GM12878 (cell line): ENCODE data around the gene HSPB8. TPM values are rescaled to one million over a fixed set of nuclear protein-coding genes. Genes with fewer than 3 reads are reported as not detected.

ENCODE experiments used
- ATAC-seq: fragments of 200-7000 bp; cut with Tn5 transposase; 3 replicates; pipeline ENCODE4 v1.9.1; 2020; ENCODE audit warnings: mild to moderate bottlenecking, moderate library complexity
- BruUV-seq: library from RNA; stranded (reverse); fragments of 400-500 nt; replicated peaks from 2 replicates; lab custom pipeline; 2021; lab: Mats Ljungman, UMichigan
- CTCF ChIA-PET: fragments of 300-600 bp; sonication (Branson Sonifier 250); formaldehyde crosslinking; extraction: SDS; loops from one replicate; lab custom pipeline; 2021; ENCODE audit warnings: inconsistent platforms; lab: Yijun Ruan, JAX
- POLR2A ChIA-PET: fragments of 350-600 bp; formaldehyde crosslinking; extraction: SDS; loops from one replicate; lab custom pipeline; 2021; ENCODE audit warnings: inconsistent platforms; lab: Charles Lee
- RAD21 ChIA-PET: fragments of 300-600 bp; sonication (Branson Sonifier 250); formaldehyde crosslinking; loops from one replicate; lab custom pipeline; 2023; ENCODE audit warnings: antibody characterized with exemption; ENCODE audit not compliant: unreplicated experiment; lab: Charles Lee
- SMC1A ChIA-PET: fragments of 300-600 bp; sonication (Branson Sonifier 250); formaldehyde crosslinking; loops from one replicate; lab custom pipeline; 2023; ENCODE audit not compliant: unreplicated experiment, uncharacterized antibody; lab: Charles Lee
- DNase-seq: peaks from one replicate; pipeline ENCODE4 v3.0.0-alpha.2; 2011; ENCODE audit warnings: low read depth, low spot score
- FAIRE-seq: peaks from 3 replicates; lab custom pipeline; 2011; peaks lifted over from hg19 to GRCh38; lab: Jason Lieb, UNC
- H2AFZ ChIP-seq: 2 replicates; pipeline ENCODE4 v1.6.0; 2011; ENCODE audit warnings: low read depth, low read length, control low read depth; ENCODE audit not compliant: control insufficient read depth
- H3K27ac ChIP-seq: 2 replicates; pipeline ENCODE4 v1.5.1; 2011; ENCODE audit warnings: control low read depth; ENCODE audit not compliant: control insufficient read depth, insufficient read depth
- H3K27me3 ChIP-seq, 2 experiments: replicated peaks in 1 of 2; 2 replicates each; pipeline versions ENCODE4 v1.6.0 to v1.6.1; 2011; ENCODE audit warnings: low read length in 1 of 2; ENCODE audit not compliant: control insufficient read depth in 2 of 2, insufficient read depth in 2 of 2
- H3K36me3 ChIP-seq, 2 experiments: 2 replicates each; pipeline ENCODE4 v1.5.1; 2011; ENCODE audit warnings: low read length in 1 of 2; ENCODE audit not compliant: control insufficient read depth in 2 of 2, insufficient read depth in 2 of 2
- H3K4me1 ChIP-seq: 2 replicates; pipeline ENCODE4 v1.6.1; 2011; ENCODE audit warnings: mild to moderate bottlenecking, low read length, moderate library complexity, mixed read lengths; ENCODE audit not compliant: control insufficient read depth, insufficient read depth
- H3K4me2 ChIP-seq: 2 replicates; pipeline ENCODE4 v1.6.0; 2011; ENCODE audit warnings: control low read depth; ENCODE audit not compliant: control insufficient read depth, insufficient read depth
- H3K4me3 ChIP-seq: fragments of 200-600 bp; sonication (generic); 2 replicates; pipeline ENCODE4 v1.5.1; 2016
- H3K79me2 ChIP-seq: 2 replicates; pipeline ENCODE4 v1.6.0; 2011; ENCODE audit warnings: low read length; ENCODE audit not compliant: control insufficient read depth, insufficient read depth
- H3K9ac ChIP-seq: 2 replicates; pipeline ENCODE4 v1.8.0; 2011; ENCODE audit warnings: low read length, control low read depth, mixed read lengths; ENCODE audit not compliant: control insufficient read depth, insufficient read depth
- H3K9me3 ChIP-seq: replicated peaks from 3 replicates; pipeline ENCODE4 v1.5.1; 2011; ENCODE audit warnings: mild to moderate bottlenecking, low read length; ENCODE audit not compliant: control insufficient read depth, insufficient read depth
- H4K20me1 ChIP-seq: 2 replicates; pipeline ENCODE4 v1.6.0; 2011; ENCODE audit not compliant: control insufficient read depth, insufficient read depth
- BCLAF1 ChIP-seq: fragments of 450-650 bp; IDR thresholded peaks from 2 replicates; pipeline ENCODE4 v1.6.1; 2017; ENCODE audit warnings: antibody characterized with exemption, mild to moderate bottlenecking, moderate library complexity
- BMI1 ChIP-seq: fragments of 450-650 bp; IDR thresholded peaks from 2 replicates; pipeline ENCODE4 v1.6.1; 2016; ENCODE audit warnings: mild to moderate bottlenecking, moderate library complexity, borderline replicate concordance
- CBX5 ChIP-seq: sonication (generic); IDR thresholded peaks from 2 replicates; pipeline ENCODE4 v1.6.1; 2016; ENCODE audit warnings: low read depth, moderate library complexity, mild to moderate bottlenecking, inconsistent platforms
- CREB1 ChIP-seq: IDR thresholded peaks from 2 replicates; pipeline ENCODE4 v1.6.1; 2012; ENCODE audit warnings: low read depth, mild to moderate bottlenecking, inconsistent platforms
- E2F4 ChIP-seq: IDR thresholded peaks from 2 replicates; pipeline ENCODE4 v1.6.1; 2012; ENCODE audit warnings: low read depth, low read length, improper control_type of control experiment
- FOS ChIP-seq: IDR thresholded peaks from 3 replicates; pipeline ENCODE4 v1.6.1; 2011; ENCODE audit warnings: borderline replicate concordance; ENCODE audit not compliant: insufficient read length; ENCODE audit errors: extremely low read depth
- HCFC1 ChIP-seq: fragments of 150-350 bp; IDR thresholded peaks from 2 replicates; pipeline ENCODE4 v1.6.1; 2014; ENCODE audit warnings: low read length
- NFIC ChIP-seq: IDR thresholded peaks from 2 replicates; pipeline ENCODE4 v1.6.1; 2012; ENCODE audit warnings: low read depth, mild to moderate bottlenecking, inconsistent platforms, low read length, moderate library complexity
- NFXL1 ChIP-seq: fragments of 450-650 bp; IDR thresholded peaks from 2 replicates; pipeline ENCODE4 v1.6.1; 2017; ENCODE audit warnings: antibody characterized with exemption, mild to moderate bottlenecking, borderline replicate concordance
- ZNF274 ChIP-seq: IDR thresholded peaks from one replicate; pipeline ENCODE4 v1.8.0; 2011; ENCODE audit not compliant: insufficient read length, insufficient read depth
- ZSCAN29 ChIP-seq: fragments of 450-650 bp; IDR thresholded peaks from 2 replicates; pipeline ENCODE4 v1.6.1; 2017; ENCODE audit warnings: mild to moderate bottlenecking, moderate library complexity
- WGBS: methylation state at CpG from one replicate; pipeline ENCODE4 v1.1.6; 2016; ENCODE audit warnings: low lambda C conversion rate; ENCODE audit not compliant: insufficient replicate concordance, insufficient coverage; ENCODE audit errors: missing lambda C conversion rate; 5-methylcytosine and 5-hydroxymethylcytosine counted together
- in situ Hi-C: fragments of 300-500 bp; cut with MboI; formaldehyde crosslinking; loops from 9 replicates; pipeline ENCODE4 v1.14.3; 2018; ENCODE audit warnings: mixed read lengths
- intact Hi-C: fragments of 100-400 bp; cut with micrococcal nuclease; formaldehyde crosslinking; loops from one replicate; pipeline ENCODE4 v1.14.2; 2022; ENCODE audit not compliant: unreplicated experiment
- polyA plus RNA-seq, 11 experiments: library from polyadenylated mRNA; depleted of rRNA in 4 of 11; unstranded in 6 of 11; stranded (reverse) in 5 of 11; fragments of >200 nt; fragmentation: Nextera tagmentation in 4 of 11; fragmentation: Illumina TruSeq in 1 of 11; extraction: Ambion mirVana in 4 of 11; extraction: Trizol in 1 of 11; gene quantifications; 1 replicate in 1 of 11; 2 replicates in 10 of 11; pipeline versions ENCODE4 v1.2.1 to v1.2.3, GENCODE V29; 2011 to 2016; ENCODE audit warnings: inconsistent platforms in 2 of 11, missing spikeins in 2 of 11, low read depth in 1 of 11
- total RNA-seq, 4 experiments: library from RNA; depleted of rRNA in 3 of 4; stranded (reverse); fragments of >200 nt in 3 of 4; fragmentation: Illumina TruSeq in 1 of 4; extraction: Trizol in 1 of 4; gene quantifications; 2 replicates each; pipeline versions ENCODE4 v1.2.1 to v1.2.3, GENCODE V29; 2013 to 2021

HSPB8 gene
- total and polyA plus RNA-seq, 10 of the 15 experiments (the other 5 are each of a cell fraction or from before 2014, with no cell fraction given): 0.10 TPM; not detected in 9

GRCh38 chr12:119181202-119181601 is 2.5 kb downstream of the HSPB8 start:
- TF ChIP-seq NFXL1 (no peak), E2F4 (no peak), HCFC1 (no peak), CREB1 (no peak), ZNF274 (no peak), CBX5 (no peak), ZSCAN29 (no peak), FOS (no peak), BMI1 (no peak), BCLAF1 (no peak), NFIC (no peak)
- CTCF ChIA-PET: no interaction called here
- in situ Hi-C loops (no loop called here), intact Hi-C loops (no loop called here)
- Histone ChIP-seq H3K9ac (no peak overlapping the region), H3K79me2 (no peaks in the 10 kb centered on the region), H3K4me3 (no peak overlapping the region), H3K4me1 (no peaks in the 10 kb centered on the region), H3K27me3 (peaks cover 0 to 3% of the 10 kb centered on the region in 2 experiments; a peak in 1 of 4 replicates), H3K4me2 (no peak overlapping the region), H4K20me1 (no peaks in the 10 kb centered on the region), H2AFZ (no peak overlapping the region), H3K27ac (no peak overlapping the region), H3K9me3 (no peaks in the 10 kb centered on the region), H3K36me3 (no peaks in the 10 kb centered on the region)
- POLR2A ChIA-PET: no interaction called here
- DNase-seq (no peak), FAIRE-seq (no peak), ATAC-seq (no peak)
- RAD21 ChIA-PET: no interaction called here
- SMC1A ChIA-PET: no interaction called here
- BruUV-seq: no TSS peak
- WGBS: 0% methylated on average over 2 of the region's 2 CpGs
